Fibroblast of gingiva (primary cell): Measurements from ENCODE around the gene TAS1R2.
A peak's percentile ranks its signal among the peaks of the same experiment; 100 is the strongest.
"Not testable (repeated sequence)": the region's sequence is repeated elsewhere in the genome, so short reads cannot be mapped to it uniquely, and the experiment has no call there.

Source experiments
- DNase-seq: peaks from one replicate; pipeline ENCODE4 v3.0.0-alpha.2; 2011; ENCODE audit warnings: low read depth

TAS1R2 gene

DNA sequence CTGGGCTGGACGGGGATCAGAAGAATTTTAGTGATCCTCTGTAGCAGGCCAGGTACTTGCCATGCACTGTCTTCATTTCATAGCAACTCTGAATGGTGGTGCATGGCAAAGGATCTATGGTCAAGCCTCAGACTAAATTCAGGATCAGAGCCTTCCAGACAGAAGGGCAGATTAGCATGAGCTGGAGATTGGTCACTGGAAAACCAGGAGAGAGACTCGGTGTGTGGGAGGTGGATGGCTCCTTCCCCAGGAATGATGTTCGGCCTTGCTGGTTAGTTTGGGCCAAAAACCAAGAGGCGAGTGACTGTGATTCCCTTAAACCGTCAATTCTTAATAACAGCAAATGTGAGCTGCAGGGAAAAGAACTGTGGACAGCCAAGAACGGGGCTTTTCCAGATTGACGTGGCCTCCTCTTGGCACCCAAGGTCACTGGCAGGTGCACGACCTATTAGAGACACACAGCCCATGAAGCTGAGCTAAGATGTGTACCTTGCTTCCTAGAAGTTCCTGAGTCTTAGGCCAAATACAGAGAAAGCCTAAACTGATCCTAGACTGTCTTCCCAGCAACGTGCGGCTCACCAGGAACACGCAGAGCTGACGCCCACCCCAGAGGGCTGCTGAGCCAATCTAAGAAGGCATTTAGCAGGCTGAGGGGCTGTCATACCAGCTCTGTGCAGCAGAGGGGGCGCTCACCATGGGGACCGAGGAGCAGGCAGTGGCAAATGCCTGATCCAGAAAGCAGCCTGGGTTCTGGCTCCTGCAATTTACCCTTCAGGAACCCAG lies 24.4 kb upstream of the TAS1R2 start:
- peak; percentile 58 for DNase-seq

DNA sequence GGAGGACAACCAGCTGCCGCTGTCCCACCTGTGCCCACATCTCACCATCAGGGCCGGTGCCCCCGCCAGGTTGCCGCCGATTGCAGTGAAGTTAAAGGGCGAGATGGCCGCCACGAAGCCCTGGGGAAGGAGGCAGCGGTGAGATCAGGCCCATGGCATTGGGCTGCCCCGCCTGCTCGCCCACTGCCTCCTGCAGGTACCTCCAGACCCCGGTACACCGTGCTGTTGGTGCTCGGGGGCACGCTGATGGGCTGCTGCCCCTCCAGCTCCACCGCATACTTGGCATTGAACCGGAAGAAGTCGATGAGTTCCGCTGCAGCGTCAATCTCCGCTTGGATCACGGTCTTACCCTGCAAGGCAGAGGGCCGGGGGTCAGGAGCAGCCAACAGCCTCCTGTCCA lies 23.6 kb upstream of the TAS1R2 start:
- DNase-seq: no peak

DNA sequence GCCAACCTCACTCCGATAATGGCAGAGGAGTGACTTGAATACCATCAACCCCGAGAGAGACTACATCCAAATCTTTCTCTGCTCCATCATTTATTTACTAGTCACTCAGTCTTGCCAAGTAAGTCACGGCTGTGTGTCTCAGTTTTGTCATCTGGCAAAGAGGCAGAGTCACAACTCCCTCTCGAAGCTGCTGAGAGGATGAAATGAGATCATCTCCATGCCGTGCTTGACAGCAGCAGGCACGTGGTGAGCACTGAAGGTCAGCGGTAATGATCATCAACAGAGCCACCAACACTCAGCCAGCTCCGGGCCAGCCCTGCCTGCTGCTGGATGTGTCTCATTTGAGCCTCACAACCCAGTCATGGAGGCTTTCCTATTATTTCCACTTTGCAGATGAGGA lies 23.0 kb upstream of the TAS1R2 start:
- no peak for DNase-seq

DNA sequence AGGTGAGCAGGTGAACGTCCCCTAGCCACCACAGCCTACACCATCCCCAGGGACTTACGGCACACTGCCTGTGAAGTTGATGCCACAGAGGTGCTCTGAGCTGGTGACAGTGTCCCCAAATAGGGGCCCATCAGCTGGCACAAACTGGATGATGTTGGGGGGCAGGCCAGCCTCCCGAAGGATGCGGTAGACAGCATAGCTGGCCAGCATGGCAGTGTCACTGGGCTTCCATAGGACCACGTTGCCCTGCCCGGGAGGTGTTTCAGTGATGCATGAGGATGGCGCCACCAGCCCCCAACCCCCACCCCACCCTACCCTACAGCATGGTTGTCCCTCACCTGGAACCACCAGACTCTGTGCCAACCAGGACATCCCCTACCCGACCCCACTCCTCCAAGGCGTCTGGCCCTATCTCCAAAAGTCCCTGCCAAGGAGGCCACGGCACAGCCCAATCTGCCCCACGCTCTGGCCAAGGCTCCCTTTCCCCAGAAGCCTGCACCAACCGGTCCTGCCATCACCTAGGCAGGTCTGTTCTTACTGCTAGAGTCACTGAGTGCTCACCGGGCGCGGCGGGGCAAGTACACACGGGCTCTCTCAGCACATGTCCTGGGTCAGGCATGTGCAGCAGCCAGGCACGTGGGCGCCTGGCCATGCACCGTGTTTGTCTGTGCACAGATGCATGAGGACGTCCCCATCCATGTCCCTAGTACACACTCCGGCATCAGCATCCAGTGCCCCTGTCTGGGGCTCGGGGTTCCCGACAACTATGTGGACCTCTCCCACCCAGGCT lies 22.4 kb upstream of the TAS1R2 start:
- DNase-seq: no peak

DNA sequence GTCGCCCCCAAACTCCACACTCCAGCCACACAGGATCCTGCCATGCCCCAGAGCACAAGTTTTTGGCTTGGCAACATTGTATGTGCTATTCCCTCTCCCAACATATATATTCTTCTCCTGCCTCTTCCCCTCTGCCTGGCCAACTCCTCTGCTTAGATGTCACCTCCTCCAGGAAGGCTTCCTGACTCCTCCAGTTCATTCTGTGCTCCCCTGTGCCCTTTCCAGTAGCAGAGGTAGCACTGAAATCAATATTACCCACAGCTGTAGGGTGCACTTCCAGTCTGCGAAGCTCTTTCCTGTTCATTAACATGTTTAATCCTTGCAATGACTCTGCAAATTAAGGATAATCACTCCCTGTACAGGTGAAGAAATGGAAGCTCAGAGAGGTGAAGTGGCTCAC lies 21.7 kb upstream of the TAS1R2 start:
- no peak for DNase-seq

DNA sequence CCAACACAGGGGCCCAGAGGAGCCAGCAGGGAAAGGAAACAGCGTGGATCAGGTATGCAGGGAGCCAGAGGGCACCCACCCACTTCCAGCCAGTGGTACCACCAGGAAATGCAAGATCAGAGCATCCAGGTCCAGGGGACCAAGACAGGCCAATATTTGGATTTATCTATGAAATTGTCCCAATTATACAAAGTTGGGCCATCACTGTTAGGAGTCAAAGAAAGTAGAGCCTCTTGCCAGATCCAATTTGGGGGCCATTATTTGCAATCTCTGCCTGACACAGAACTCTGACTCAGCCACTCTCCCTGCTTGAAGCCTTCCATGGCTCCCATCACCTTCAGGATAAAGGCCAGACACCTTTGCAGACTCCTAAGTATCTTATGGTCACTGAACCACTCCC lies 21.1 kb upstream of the TAS1R2 start:
- no peak for DNase-seq

DNA sequence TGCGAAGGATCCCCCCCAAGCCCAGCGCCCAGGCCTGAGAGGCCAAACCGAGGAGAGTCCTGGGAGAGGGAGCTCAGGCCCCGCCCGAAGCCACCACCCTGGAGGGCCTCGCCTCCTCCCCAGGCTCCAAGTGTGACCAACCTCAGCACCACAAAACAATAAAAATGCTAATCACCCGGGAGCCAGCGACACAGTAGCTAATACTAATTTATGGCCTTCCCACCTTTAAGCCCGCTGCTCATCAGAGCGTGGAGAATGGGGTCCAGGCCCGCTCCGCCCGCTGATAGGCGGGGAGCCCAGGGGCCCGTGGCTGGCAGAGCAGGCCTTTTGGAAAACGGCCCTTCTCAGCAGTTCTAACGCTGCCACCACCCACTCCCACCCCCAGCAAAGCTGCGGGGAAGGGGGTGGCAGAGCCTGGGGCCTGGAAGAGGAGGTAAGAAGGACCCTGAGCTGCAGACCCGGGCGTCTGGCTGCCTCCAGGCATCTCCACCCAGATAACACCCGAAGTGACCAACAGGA lies 20.4 kb upstream of the TAS1R2 start:
- DNase-seq: no peak

DNA sequence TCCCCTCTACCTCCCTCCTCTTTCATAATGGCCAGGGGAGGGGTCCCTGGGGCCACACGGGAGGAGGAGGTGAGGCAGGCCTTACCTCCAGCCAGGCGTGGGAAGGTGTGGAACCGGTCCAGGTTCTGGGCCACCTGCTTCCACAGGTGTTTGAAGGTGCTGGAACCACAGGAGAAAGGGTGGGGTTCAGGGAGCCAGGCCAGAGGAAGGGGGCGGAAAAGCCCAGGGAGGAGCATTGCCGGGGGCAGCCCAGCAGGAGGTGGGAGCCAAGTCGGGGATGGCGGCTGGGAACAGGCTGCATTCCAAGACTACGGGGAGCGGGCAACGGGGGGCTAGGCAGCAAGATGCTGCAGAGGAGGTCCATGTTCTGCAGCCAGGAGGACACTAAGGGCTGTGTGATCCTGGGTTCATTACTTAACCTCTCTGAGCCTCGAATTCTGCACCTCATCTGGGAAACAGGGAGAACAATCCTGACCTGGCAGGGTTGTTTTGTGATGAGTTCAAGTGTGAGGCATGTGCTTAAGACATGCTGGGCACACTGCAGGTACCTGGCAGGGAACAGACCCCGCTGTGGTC lies 19.8 kb upstream of the TAS1R2 start:
- DNase-seq: no peak

DNA sequence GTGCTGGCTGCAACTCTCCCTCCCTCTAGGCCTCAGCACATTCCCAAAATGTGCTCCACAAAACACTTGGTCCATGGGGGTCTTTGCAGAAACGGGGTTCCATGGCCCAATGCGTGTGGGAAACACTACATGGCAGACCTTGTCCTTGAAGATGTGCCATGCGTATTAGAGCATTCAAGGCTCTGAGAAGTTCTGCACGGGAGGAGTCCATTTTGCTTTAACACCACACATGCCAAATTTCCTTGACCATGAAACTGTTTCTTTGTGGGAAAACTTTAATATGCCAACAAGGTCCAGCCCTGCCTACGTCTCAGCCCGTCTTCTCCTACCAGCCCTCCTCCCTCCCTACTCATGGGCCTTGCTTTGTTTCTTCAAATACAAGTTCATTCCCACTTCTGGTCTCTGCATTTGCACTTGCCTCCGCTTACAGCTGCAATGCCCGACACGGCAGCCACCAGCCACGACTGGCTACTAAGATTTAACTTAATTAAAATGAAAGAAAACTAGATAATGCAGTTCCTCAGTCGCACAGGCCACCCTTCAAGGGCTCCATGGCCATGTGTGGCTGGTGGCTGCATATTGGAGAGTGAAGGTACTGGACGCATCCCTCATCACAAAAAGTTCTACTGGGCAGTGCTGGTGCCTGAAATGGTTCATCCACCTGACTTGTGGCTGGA lies 19.2 kb upstream of the TAS1R2 start:
- no peak for DNase-seq

DNA sequence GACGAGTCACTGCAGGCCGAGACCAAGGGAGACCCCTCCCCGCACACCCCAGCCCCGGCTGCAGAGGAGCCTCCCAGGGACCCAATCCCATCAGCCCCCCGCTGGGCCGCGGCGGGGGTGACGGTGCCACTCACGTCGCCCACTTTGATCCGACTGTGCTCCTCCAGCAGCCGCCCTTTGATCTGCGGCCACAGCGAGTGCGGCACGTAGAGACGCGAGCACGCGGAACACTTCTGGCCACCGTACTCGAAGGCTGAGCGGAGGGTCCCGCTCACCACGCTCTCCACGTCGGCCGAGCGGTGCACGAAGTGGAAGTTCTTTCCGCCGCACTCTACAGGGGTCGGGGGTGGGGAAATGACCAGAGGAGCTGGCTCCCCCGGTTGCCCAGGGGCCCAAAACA lies 17.8 kb upstream of the TAS1R2 start:
- no peak for DNase-seq

DNA sequence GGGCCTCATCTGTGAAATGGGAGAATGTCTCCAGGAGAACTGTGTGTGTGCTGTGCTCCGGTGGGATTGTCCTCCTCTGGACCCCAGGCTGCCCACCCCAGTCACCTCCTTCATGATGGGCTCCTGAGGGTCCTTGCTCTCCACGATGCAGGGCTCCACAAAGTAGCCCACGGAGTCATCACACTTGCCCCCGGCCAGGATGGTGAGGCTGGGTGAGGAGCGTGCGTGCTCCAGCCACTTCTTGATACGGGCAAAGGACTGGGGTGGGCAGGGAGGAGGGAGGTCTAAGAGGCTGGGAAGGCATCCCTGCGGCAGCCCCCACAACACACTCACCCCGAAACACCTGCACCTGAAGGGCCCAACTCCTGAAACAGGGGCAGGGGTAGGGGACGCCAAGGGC lies 16.8 kb upstream of the TAS1R2 start:
- DNase-seq: no peak

DNA sequence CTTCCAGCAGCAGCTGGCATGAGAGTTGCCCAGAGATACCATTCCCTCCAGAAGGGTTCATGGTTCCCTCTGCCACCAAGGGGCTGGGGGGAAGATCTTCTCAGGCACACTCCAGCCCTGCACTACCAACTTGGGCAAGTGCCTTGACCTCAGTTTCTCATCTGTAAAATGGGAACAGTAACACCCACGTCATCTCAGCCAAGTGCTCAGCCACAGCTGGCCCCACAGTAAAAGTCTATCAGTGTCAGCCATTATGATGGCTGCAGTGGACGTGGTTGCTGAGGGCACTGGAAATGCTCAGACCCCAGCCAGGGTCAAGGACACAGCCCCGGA lies 16.3 kb upstream of the TAS1R2 start:
- DNase-seq: no peak

DNA sequence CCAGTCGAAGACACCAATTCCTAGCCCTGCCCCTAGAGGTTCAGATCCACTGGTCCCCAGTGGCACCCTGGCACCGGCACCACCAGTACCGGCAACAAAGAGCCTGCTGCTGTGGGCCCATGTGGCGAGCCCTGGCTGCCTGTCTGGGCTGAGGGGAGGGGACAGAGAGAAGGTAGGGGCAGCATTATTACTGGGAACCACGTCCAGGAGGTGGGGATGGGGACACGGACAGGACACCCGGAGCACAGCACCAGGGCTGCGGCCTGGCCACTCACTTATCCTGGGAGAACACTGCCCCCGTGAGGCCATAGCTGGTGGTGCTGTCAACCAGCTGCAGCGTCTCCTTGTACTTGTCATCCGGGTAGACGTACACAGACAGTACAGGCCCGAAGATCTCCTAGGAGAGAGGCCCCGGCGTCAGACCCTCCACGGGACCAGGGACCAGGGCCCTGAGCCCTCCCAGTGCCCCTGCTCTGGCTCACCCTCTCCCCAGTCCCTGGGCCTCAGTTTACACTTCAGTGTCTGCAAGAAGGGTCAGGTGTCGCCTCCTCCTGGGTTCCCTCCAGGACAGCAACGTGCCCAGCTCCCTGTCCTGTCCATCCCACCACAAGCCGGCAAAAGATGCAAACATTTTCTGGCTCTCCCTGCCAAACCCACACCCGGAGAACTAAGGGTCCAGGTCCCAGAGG lies 15.8 kb upstream of the TAS1R2 start:
- DNase-seq: peak; percentile 75

DNA sequence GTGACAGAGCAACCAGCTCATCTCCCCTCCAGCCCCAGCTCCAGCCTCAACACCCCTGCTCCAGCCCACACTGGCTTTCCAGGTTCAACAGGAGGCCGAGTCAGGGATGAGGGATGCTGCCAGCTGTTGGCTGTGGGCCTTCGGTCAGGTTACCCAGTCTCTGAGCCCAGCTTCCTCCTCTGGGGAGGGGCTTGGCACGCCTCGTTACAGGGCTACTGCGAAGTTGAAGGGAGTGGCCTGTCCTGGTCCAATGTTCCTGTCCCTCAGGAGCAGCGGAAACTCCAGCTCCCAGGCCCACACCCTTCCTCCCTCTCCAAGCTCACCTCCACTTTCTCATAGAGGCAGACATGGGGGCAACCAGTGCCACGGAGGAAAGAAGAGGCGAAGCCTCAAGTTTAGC lies 15.1 kb upstream of the TAS1R2 start:
- no peak for DNase-seq

DNA sequence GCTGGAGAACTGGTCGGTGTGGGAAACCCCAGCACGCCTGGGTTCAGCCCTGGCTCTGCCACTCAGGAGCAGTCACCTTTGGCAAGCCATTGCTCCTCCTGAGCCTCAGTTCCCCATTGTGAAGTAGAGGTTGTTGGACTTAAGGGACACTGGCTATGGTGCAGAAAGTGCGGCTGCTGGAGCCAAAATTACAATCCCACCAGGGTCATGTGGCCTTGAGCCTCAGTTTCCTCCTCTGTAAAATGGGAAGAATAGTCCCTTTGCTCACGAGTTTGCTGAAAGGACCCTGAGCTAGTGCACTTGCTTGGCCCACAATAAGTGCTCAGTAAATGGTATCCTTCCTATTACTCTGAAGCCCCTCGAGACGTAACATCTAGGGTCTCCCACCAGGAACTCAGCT lies 14.6 kb upstream of the TAS1R2 start:
- DNase-seq: no peak

DNA sequence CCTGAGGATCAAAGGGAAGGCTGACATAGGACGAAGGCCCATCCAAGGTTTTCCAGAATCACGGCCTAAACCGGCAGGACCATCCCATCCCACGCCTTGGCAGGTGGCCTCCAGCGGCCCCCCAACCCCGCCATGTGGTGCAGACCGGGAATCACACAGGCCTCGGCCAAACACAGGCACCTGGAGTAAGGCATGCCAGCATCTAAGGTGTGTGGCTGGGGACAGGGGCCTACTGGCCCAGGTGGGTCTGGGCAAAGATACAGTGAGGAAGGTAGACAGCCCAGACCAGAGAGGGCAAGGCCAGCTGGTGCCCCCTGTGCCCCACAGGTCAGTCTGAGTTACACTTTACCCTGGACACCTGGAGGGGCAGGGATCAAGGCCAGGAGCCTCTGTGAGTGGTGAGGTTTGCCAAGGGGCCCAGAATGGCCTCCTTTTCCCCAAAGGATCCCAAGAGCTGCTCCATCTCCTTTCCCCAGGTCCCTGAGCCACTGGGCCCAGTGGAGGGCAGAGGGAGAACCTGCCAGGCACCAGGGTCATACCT lies 12.7 kb upstream of the TAS1R2 start:
- DNase-seq: no peak

DNA sequence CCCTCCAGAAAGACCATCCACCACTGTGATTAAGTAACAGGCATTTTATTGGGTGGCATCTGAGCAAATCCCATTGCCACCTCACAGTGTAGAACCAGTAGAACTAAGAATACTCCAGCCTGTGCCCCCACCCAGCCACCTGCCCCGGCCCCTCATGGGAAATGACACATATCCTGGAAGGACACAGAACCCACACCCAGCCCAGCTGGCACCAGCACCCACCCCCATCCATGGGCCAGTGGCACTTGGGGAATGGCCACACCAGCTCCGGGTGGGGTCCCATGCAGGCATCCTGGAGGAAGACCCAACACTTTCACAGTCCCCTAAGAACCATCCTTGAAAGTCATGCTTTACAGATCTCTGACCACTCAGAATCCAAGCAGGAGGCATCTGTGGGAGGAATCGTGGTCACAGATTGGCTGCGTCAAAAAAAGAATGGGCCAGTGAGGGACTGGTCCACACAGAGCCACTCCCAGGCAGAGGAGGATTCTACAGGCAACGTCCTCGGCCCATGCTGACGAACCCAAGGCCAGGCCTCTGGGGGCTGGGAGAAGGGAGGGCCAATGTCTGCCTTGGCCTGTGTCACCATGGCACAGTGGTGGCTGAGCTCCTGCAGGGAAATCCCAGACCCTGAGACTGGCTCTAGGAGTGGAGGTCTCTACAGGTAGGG lies 12.1 kb upstream of the TAS1R2 start:
- DNase-seq: no peak

DNA sequence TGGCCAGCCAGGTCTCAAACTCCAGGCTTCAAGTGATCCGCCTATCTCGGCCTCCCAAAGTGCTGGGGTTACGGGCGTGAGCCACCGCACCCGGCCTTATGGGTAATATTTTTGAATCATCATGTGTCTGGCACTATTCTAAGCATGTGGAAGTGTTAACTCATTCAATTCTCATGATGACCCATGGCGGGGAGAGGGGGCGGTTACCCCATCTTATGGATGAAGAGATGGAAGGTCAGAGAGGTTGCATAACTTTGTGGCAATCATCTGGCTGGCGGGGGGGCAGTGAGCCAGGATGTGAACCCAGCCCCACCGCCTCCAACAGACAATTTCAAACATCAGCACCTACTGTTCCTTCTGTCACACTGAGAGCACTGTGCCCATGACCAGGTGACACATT lies 11.5 kb upstream of the TAS1R2 start:
- no peak for DNase-seq

DNA sequence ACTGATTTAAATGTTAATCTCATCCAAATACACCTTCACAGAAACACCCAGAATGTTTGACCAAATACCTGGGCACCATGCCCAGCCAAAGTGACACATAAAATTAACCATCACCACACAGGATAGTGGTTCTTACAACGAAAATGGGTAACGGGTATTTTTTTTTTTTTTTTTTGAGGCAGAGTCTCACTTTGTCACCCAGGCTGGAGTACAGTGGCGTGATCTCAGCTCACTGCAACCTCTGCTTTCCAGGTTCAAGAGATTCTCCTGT lies 11.1 kb upstream of the TAS1R2 start:
- not testable (repeated sequence) for DNase-seq

DNA sequence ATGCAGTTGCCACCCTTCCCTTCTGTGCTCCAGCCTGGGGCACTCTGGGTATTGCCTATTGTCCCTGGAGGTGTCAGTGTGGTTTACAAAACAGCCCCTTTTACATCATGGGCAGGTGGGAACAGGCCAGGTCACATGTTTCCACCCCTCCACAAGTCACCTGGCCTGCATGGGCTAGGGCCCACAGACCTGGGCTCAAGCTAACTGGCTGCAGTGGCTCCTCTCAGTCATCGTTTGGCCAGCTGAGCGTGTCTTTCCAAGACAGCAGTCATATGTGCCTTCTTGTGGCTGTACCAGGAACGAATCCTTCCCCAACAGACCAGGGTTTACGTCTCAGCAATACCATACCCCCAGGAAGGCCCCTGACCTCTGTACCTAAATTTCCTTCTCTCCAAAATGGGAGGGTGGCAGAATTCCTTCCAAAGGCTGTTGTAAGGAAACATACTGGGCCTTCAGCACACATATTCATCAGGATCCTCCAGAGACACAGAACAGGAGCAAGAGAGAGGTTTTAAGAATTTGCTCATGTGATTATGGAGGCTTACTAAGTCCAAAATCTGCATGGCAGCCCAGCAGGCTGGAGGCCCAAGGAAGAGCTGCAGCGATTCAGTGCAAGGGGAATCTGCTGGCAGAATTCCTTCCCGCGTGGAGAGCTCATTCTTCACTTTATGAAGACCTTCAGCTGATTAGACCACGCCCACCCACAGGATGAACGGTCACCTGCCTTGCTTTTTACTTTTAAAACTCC lies 10.6 kb upstream of the TAS1R2 start:
- DNase-seq: no peak
